ENCODE data around the gene GPR183.

GPR183 gene

DNA sequence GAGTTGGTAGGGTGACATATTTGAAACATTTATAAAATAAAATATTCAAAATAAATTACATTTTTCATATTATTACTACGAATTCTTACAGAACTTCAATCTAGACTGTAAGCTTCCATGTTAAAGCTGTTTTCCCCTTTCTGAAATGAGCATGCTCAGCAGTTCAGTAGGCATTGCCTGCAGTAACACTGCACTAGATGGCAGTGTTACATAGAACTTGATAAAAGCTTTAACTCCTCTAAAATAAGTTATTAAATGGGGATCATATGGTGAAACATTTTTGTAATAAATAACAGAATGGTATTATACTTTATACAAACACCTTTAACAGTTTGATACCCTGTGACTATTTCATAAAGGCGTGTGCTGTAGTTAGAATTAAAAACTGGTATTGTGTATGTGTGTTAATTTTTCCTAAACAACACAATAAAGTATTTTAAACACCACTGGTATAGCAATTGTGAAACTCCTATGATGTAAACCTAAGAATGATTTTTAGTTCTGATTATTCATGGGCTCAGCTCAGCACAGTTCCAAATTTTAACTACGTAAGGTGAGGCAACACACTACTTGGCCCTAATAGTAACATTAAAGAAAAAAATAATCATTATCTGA lies 37.5 kb downstream of the GPR183 start:
- H3K9ac ChIP-seq (ENCODE audit: low read length), result no peak overlapping the region
- H3K27ac ChIP-seq (ENCODE audit: low read depth, low read length), result no peak overlapping the region
- H3K4me1 ChIP-seq (ENCODE audit: control insufficient read depth, insufficient read depth, low read length), result no peaks in the 10 kb centered on the region
- H3K36me3 ChIP-seq (ENCODE audit: control insufficient read depth, insufficient read depth, low read length), result 0 out of 2 replicates have a peak, but pooled peaks cover 3% of the 10 kb centered on the region
- no peaks in the 10 kb centered on the region for H3K27me3 ChIP-seq (ENCODE audit: control insufficient read depth, insufficient read depth, low read length)
- no peak overlapping the region for H3K4me3 ChIP-seq (ENCODE audit: low read depth, low read length)
- H3K9me3 ChIP-seq (ENCODE audit: control insufficient read depth, insufficient read depth, low read depth, low read length), result no peaks in the 10 kb centered on the region

DNA sequence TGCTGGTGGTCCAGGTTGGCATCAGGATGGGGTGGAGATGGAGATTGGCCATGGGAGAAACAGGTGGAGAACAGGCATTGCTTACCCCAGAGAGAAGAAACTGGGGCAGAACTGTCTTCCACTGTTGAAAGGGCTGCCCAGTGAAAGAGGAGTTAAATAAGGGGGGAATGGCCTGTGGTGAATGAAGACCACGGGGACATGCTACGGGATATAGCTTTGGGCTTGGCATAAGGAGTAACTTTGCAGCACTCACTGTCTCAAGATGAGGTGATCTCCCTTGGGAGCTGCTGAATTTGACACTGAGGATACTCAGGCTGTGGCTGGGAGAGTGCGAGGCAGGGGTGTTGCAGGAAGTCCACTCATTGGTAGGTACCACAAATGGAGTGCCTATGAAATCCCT lies 38.4 kb downstream of the GPR183 start:
- H3K27ac ChIP-seq (ENCODE audit: low read depth, low read length), result no peak overlapping the region
- H3K27me3 ChIP-seq (ENCODE audit: control insufficient read depth, insufficient read depth, low read length), result no peaks in the 10 kb centered on the region
- no peaks in the 10 kb centered on the region; the same call in 1 of the 2 replicates for H3K4me1 ChIP-seq (ENCODE audit: control insufficient read depth, insufficient read depth, low read length)
- no peaks in the 10 kb centered on the region for H3K9me3 ChIP-seq (ENCODE audit: control insufficient read depth, insufficient read depth, low read depth, low read length)
- H3K9ac ChIP-seq (ENCODE audit: low read length), result no peak overlapping the region
- 0 out of 2 replicates have a peak, but pooled peaks cover 3% of the 10 kb centered on the region for H3K36me3 ChIP-seq (ENCODE audit: control insufficient read depth, insufficient read depth, low read length)
- H3K4me3 ChIP-seq (ENCODE audit: low read depth, low read length), result no peak overlapping the region

- H3K27ac ChIP-seq (ENCODE audit: low read depth, low read length), result no peak overlapping the region
- H3K4me1 ChIP-seq (ENCODE audit: control insufficient read depth, insufficient read depth, low read length), result no peaks in the 10 kb centered on the region; the same call in 1 of the 2 replicates
- H3K27me3 ChIP-seq (ENCODE audit: control insufficient read depth, insufficient read depth, low read length), result no peaks in the 10 kb centered on the region
- 0 out of 2 replicates have a peak, but pooled peaks cover 3% of the 10 kb centered on the region for H3K36me3 ChIP-seq (ENCODE audit: control insufficient read depth, insufficient read depth, low read length)
- H3K9me3 ChIP-seq (ENCODE audit: control insufficient read depth, insufficient read depth, low read depth, low read length), result no peaks in the 10 kb centered on the region
- H3K4me3 ChIP-seq (ENCODE audit: low read depth, low read length), result no peak overlapping the region
- no peak overlapping the region for H3K9ac ChIP-seq (ENCODE audit: low read length)
These were observed 39.3 kb downstream of the GPR183 start for GRCh38 chr13:99267927-99268326.

- Histone ChIP-seq H3K27me3 (ENCODE audit: control insufficient read depth, insufficient read depth, low read length) (no peaks in the 10 kb centered on the region), H3K9me3 (ENCODE audit: control insufficient read depth, insufficient read depth, low read depth, low read length) (no peaks in the 10 kb centered on the region), H3K9ac (ENCODE audit: low read length) (no peak overlapping the region), H3K4me3 (ENCODE audit: low read depth, low read length) (no peak overlapping the region), H3K27ac (ENCODE audit: low read depth, low read length) (no peak overlapping the region), H3K4me1 (ENCODE audit: control insufficient read depth, insufficient read depth, low read length) (no peaks in the 10 kb centered on the region; the same call in 1 of the 2 replicates), H3K36me3 (ENCODE audit: control insufficient read depth, insufficient read depth, low read length) (no peaks in the 10 kb centered on the region)
These were observed 40.4 kb downstream of the GPR183 start for GRCh38 chr13:99266827-99267226.

GRCh38 chr13:99265821-99266426 lies 41.3 kb downstream of the GPR183 start:
- no peaks in the 10 kb centered on the region for H3K9me3 ChIP-seq (ENCODE audit: control insufficient read depth, insufficient read depth, low read depth, low read length)
- no peak overlapping the region for H3K9ac ChIP-seq (ENCODE audit: low read length)
- H3K27ac ChIP-seq (ENCODE audit: low read depth, low read length), result no peak overlapping the region
- H3K4me1 ChIP-seq (ENCODE audit: control insufficient read depth, insufficient read depth, low read length), result no peaks in the 10 kb centered on the region; the same call in 1 of the 2 replicates
- peaks cover 7% of the 10 kb centered on the region; the same call in 1 of the 2 replicates for H3K36me3 ChIP-seq (ENCODE audit: control insufficient read depth, insufficient read depth, low read length)
- H3K4me3 ChIP-seq (ENCODE audit: low read depth, low read length), result no peak overlapping the region
- no peaks in the 10 kb centered on the region for H3K27me3 ChIP-seq (ENCODE audit: control insufficient read depth, insufficient read depth, low read length)

DNA sequence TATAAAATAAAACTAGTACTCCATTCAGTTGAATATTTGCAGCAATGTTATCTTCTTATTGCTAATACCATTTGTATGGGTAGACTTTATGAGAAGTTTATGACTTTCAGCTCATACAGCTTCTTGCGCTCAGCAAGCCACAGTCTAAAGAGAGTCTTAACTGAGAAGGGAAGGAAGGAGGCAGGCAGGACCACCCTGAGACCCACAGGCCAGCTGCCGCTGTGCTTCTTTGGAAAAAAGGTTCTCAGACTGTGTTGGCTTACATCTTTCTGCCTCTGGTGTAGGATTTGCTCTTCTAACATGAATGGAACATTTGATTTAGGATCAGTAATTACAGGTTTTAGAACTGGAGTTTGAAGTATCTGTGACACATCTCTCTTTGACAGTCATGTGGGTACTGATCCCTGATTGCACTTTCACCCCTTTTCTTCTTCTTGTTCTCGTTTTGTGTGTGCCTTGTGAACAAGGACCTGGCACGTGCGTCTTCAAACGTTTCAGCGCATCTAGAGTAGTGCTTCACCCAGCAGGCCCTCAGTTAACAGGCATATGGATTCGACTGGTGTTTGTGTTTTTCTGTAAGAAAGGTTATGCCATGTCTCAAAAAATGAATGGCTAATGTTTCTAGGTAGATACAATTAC lies 41.9 kb downstream of the GPR183 start:
- Histone ChIP-seq H3K27ac (ENCODE audit: low read depth, low read length) (no peak overlapping the region), H3K4me1 (ENCODE audit: control insufficient read depth, insufficient read depth, low read length) (no peaks in the 10 kb centered on the region; the same call in 1 of the 2 replicates), H3K36me3 (ENCODE audit: control insufficient read depth, insufficient read depth, low read length) (peaks cover 8% of the 10 kb centered on the region; the same call in 1 of the 2 replicates), H3K9me3 (ENCODE audit: control insufficient read depth, insufficient read depth, low read depth, low read length) (no peaks in the 10 kb centered on the region), H3K9ac (ENCODE audit: low read length) (no peak overlapping the region), H3K4me3 (ENCODE audit: low read depth, low read length) (no peak overlapping the region), H3K27me3 (ENCODE audit: control insufficient read depth, insufficient read depth, low read length) (no peaks in the 10 kb centered on the region)

- Histone ChIP-seq H3K27ac (ENCODE audit: low read depth, low read length) (no peak overlapping the region), H3K36me3 (ENCODE audit: control insufficient read depth, insufficient read depth, low read length) (peaks cover 14% of the 10 kb centered on the region), H3K9me3 (ENCODE audit: control insufficient read depth, insufficient read depth, low read depth, low read length) (no peaks in the 10 kb centered on the region), H3K27me3 (ENCODE audit: control insufficient read depth, insufficient read depth, low read length) (no peaks in the 10 kb centered on the region), H3K4me3 (ENCODE audit: low read depth, low read length) (no peak overlapping the region), H3K9ac (ENCODE audit: low read length) (no peak overlapping the region), H3K4me1 (ENCODE audit: control insufficient read depth, insufficient read depth, low read length) (no peaks in the 10 kb centered on the region; the same call in 1 of the 2 replicates)
These were observed 43.1 kb downstream of the GPR183 start for GRCh38 chr13:99264051-99264450.

GRCh38 chr13:99263126-99263785 lies 43.9 kb downstream of the GPR183 start:
- no peaks in the 10 kb centered on the region; the same call in 1 of the 2 replicates for H3K4me1 ChIP-seq (ENCODE audit: control insufficient read depth, insufficient read depth, low read length)
- H3K36me3 ChIP-seq (ENCODE audit: control insufficient read depth, insufficient read depth, low read length), result peaks cover 14% of the 10 kb centered on the region
- H3K4me3 ChIP-seq (ENCODE audit: low read depth, low read length), result no peak overlapping the region
- no peaks in the 10 kb centered on the region for H3K27me3 ChIP-seq (ENCODE audit: control insufficient read depth, insufficient read depth, low read length)
- H3K9ac ChIP-seq (ENCODE audit: low read length), result no peak overlapping the region
- no peaks in the 10 kb centered on the region for H3K9me3 ChIP-seq (ENCODE audit: control insufficient read depth, insufficient read depth, low read depth, low read length)
- H3K27ac ChIP-seq (ENCODE audit: low read depth, low read length), result no peak overlapping the region

- no peaks in the 10 kb centered on the region for H3K27me3 ChIP-seq (ENCODE audit: control insufficient read depth, insufficient read depth, low read length)
- peaks cover 14% of the 10 kb centered on the region for H3K36me3 ChIP-seq (ENCODE audit: control insufficient read depth, insufficient read depth, low read length)
- no peak overlapping the region for H3K4me3 ChIP-seq (ENCODE audit: low read depth, low read length)
- H3K9me3 ChIP-seq (ENCODE audit: control insufficient read depth, insufficient read depth, low read depth, low read length), result no peaks in the 10 kb centered on the region
- no peak overlapping the region for H3K27ac ChIP-seq (ENCODE audit: low read depth, low read length)
- no peak overlapping the region for H3K9ac ChIP-seq (ENCODE audit: low read length)
- H3K4me1 ChIP-seq (ENCODE audit: control insufficient read depth, insufficient read depth, low read length), result no peaks in the 10 kb centered on the region; the same call in 1 of the 2 replicates
These were observed 46.1 kb downstream of the GPR183 start for GRCh38 chr13:99261059-99261458.

DNA sequence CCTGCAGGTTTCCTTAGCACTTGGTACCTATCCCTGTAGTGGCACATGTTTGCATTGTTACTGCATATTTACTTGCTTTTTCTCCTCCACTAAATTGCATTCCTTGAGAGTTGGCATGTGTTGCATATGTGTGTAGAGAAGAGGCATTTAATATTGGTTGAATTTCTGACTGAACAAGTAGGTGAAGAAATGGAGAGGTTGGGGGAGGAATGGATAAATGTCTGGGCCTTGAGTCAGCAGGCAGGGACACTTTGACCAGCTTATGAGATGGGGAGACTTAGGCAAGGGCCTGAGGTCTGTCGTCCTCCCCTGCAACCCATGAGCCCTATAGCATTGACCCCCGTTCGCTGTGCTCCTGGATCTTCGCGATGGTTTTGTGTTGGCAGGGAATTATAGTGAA lies 47.0 kb downstream of the GPR183 start:
- Histone ChIP-seq H3K9ac (ENCODE audit: low read length) (no peak overlapping the region), H3K36me3 (ENCODE audit: control insufficient read depth, insufficient read depth, low read length) (peaks cover 18% of the 10 kb centered on the region), H3K4me1 (ENCODE audit: control insufficient read depth, insufficient read depth, low read length) (no peaks in the 10 kb centered on the region; the same call in 1 of the 2 replicates), H3K9me3 (ENCODE audit: control insufficient read depth, insufficient read depth, low read depth, low read length) (no peaks in the 10 kb centered on the region), H3K27ac (ENCODE audit: low read depth, low read length) (no peak overlapping the region), H3K27me3 (ENCODE audit: control insufficient read depth, insufficient read depth, low read length) (no peaks in the 10 kb centered on the region), H3K4me3 (ENCODE audit: low read depth, low read length) (no peak overlapping the region)

DNA sequence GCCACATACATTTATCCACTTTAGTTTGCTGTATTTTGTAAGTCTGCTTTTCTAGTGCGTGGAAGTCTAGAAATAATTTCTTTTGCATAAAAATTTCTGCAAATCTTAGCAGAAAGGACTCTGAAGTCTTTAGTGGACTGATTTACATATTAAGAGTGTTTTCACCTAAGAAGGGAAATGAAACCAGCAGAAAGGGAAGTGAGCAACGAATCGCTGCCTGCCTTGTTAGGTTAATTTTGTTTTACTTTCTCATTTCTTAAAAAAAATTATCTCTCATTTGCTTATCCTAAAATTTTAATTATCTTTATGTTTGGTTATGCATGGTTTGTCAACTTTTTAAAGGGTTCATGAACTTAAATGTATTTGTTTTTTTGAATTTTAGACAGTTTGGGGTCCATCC lies 48.3 kb downstream of the GPR183 start:
- no peaks in the 10 kb centered on the region for H3K27me3 ChIP-seq (ENCODE audit: control insufficient read depth, insufficient read depth, low read length)
- no peak overlapping the region for H3K27ac ChIP-seq (ENCODE audit: low read depth, low read length)
- no peaks in the 10 kb centered on the region for H3K4me1 ChIP-seq (ENCODE audit: control insufficient read depth, insufficient read depth, low read length)
- H3K9me3 ChIP-seq (ENCODE audit: control insufficient read depth, insufficient read depth, low read depth, low read length), result no peaks in the 10 kb centered on the region
- H3K9ac ChIP-seq (ENCODE audit: low read length), result no peak overlapping the region
- peaks cover 23% of the 10 kb centered on the region for H3K36me3 ChIP-seq (ENCODE audit: control insufficient read depth, insufficient read depth, low read length)
- H3K4me3 ChIP-seq (ENCODE audit: low read depth, low read length), result no peak overlapping the region
